VCaP (cell line): ENCODE data around the gene C22orf31.
A peak's percentile ranks its signal among the peaks of the same experiment; 100 is the strongest.

ENCODE experiments used
- H3K27ac ChIP-seq: fragments of 450-650 bp; 2 replicates; pipeline ENCODE4 v1.5.1; 2017
- CTCF ChIP-seq: fragments of 450-650 bp; conservative IDR thresholded peaks from 2 replicates; pipeline ENCODE4 v1.5.1; 2017; ENCODE audit warnings: mild to moderate bottlenecking, moderate library complexity

C22orf31 gene

GRCh38 chr22:29081517-29082236 is 20.0 kb upstream of the C22orf31 start:
- H3K27ac ChIP-seq, result no peak overlapping the region
- no peak for TF ChIP-seq CTCF

GRCh38 chr22:29080106-29080975 is 18.7 kb upstream of the C22orf31 start:
- TF ChIP-seq CTCF, result no peak
- peak overlapping the region; percentile 38; the same call in 1 of the 2 replicates for H3K27ac ChIP-seq

GRCh38 chr22:29079218-29079901 is 17.7 kb upstream of the C22orf31 start:
- H3K27ac ChIP-seq, result peak overlapping the region; percentile 38
- no peak for TF ChIP-seq CTCF

- no peak for TF ChIP-seq CTCF
- peak overlapping the region; percentile 38 for H3K27ac ChIP-seq
Observed at GRCh38 chr22:29078869-29079207, 17.2 kb upstream of the C22orf31 start.

- TF ChIP-seq CTCF, result no peak
- peak overlapping the region; percentile 38 for H3K27ac ChIP-seq
Observed at GRCh38 chr22:29078036-29078868, 16.6 kb upstream of the C22orf31 start.

- TF ChIP-seq CTCF, result no peak
- H3K27ac ChIP-seq, result no peak overlapping the region
Observed at GRCh38 chr22:29074276-29074772, 12.7 kb upstream of the C22orf31 start.
